Hematopoietic multipotent progenitor cell treated with erythropoietin and hydrocortisone succinate and interleukin-3 and kit ligand, for 15 days (in vitro differentiated cells): ENCODE data around the gene CBX8.
A peak's percentile ranks its signal among the peaks of the same experiment; 100 is the strongest.

Source experiments
- DNase-seq: peaks from one replicate; pipeline ENCODE4 v3.0.0-alpha.2; 2015; ENCODE audit warnings: low spot score

The CBX8 gene

DNA sequence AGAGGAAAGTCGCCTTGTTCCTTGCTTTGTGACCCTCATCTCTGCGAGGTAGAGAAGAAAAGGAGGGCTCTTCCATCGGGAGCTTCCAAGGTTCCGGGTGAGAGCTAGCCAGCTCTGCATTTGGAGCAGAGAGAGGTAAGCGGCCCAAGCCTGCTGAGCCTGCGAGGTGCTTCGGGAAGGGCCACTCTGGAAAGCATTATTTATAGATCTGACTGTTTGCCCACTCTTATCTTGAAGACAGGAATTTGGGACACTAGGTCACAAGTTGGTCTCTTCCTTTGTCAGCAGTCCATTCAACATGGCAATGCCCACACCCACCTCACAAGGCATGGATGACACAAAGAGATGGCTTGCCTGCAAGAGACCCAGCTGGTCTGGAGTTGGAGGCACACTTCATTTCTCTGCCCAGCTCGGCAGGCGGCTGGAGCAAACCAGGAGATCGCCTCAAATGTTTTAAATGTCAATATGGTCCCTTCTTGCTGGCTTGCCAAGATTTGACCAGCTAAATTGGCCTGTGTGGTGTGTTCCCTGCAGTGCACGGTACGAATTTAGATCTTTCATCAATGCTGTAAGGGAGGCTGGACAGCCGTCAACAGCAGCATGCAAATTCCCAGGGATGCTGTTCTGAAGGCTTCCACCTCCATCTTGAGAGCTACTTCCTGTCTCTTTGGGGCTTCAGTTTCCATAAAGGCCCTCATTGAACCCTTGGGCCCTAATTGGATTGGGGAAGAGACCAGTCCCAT lies 22.8 kb upstream of the CBX8 start:
- no peak for DNase-seq

DNA sequence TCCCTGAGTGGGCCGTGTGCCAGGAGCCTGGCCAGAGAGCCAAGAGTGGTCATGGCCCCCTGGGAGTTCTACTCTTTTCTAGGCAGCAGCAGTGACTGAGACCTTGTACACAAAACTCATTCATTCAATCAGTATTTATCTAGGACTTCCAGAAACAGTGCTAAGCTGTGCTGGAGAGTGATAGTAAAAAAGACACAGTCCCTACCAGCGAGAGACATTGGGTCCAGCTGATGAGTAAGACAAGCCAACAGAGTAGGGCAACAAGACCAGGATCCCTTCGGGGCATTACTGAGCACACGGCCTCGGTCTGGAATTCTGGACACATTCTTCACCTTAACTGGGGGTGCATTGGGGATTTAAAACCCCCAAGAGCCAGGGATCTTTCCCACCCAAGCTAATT lies 22.2 kb upstream of the CBX8 start:
- DNase-seq, result no peak

DNA sequence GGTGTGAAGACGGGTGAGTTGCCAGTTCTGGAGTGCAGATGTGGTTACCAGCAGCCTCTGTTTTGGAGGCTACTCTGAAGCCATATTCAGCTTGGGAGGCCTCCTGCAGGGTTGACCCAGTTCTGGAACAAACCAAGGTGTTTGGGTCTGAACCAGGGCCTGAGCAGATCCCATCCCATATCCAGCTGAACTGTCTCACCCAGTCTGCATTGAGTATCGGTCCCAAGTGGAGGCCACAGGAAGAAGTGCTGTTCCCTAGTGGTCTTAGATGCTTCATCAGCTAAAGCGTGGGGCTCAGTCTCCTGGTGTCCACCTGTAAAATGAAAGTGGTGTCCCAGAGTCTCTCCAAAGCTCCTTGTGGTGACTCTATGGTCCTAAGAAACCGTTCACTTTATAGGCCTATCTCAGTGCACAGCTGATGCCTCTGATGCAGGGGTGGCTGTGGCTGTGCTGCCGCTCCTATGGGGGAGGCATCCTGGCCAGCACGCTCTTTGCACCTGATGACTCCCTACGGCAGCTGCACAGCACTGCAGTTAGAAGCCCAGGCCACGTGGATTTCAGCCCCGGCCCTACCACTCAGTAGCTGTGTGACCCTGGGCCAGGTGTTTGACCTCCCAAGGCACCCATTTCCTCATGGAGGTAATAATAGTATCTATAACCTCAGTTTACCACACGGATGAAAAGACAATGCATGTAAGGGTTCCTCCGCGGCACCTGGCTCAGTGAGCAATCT lies 21.3 kb upstream of the CBX8 start:
- no peak for DNase-seq

DNA sequence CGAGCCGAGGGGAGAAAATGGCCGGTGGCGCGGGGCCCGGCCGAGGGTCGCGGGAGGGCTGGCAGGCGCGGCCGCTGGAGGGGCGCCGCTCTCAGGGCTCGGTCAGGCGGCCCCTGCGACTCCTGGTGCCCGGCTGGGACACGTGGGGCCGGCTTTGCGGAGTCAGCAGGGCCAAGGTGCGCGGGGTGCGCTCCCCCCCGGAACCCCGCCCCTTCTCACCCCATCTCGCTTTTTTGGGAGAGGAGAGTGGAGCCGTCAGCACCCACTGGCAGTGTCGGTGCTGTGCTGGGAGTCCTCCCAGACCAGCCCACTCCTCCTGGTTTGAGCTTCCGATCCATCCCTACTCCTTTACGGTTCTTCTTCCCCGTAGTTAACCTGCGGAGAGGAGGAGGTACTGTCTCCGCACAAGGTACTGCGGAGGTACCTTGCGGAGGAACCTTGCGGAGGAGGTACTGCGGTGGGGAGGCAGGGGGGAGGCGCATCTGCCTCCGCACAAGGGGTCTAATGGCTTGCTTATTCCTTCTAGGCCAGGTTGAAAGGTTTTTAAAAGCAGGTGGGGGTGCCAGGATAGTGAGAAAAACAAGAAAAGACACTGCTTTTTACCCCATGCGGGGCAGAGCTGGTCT lies 19.1 kb upstream of the CBX8 start:
- no peak for DNase-seq

DNA sequence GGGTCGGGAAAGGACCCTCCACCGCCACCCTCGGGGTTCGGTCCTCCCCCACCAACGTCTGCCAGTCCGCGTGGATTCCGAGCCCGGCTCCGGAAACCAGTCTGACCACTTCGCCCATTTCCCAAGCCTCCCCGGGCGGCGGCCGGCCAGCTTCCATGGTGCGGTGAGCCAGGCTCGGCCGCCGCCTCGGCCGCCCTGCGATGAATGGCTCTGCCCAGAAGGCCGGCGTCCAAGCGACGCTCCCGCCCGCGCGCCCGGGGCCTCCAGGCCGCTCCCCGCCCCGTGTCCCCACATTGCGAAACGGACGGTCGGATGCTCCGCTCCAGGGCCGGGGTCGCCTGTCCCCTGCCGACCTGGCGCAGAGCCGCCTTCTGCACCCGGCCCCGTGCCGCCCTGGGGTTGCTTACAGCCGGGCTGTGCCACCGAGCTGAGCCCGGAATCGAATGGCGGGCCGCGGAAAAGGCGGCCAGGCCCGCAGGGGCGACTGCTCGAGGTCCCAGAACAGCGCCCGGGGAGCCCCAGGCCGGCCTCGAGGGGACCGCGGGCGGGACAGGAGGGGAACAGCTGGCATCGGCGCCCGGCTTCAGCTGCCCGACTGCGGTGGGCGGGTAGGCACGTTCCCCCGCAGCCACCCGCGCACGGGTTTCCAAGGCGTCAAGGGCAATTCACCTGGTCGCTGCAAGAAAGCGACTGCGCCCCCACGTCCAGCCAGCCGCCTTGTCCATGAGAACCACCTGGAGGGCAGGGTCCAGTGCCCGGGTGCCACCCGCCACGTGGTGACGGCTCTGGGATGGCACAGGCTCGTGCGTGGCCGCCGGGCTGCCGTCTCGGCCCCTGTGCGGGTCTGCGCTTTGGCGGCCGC lies 18.3 kb upstream of the CBX8 start:
- no peak for DNase-seq

DNA sequence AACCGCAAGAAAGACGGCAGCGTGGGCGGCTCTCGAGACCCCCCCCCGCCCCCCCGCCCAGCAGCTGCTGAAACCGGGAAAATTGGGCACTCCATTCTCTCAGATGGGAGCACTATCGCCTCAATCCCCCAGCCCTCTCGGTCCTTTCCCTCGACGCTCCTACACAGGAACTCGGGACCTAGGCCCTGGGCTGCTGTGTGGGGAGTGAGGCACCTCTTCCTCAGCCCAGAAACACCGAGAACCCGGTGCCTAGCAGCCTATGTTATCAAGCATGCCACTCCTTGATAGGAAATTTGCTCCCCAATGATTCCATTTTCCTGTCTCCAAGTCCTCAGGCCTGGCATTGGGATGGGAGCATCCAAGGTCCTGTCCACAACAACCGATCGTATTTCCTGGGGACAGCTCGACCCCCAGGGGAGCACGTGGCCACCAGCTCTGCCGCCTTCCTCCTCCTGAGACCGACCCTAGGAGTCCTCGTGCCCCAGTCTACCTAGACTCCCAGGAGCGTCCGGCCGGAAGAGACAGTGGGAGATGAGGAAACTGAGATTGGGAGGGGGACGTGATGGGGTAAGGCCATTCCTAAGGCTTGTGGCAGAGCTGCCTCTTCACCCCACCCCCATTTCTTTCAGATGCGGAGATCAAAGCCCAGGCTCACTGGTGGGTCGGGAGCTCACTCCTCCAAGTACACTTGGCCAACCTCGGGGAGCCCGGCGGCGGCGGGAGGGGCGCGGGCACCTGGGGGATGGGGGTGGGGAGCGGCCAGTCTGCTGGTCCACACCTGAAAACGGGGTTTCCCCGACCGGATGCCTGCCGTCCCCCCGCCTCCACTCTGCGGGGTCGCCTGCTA lies 17.5 kb upstream of the CBX8 start:
- no peak for DNase-seq

DNA sequence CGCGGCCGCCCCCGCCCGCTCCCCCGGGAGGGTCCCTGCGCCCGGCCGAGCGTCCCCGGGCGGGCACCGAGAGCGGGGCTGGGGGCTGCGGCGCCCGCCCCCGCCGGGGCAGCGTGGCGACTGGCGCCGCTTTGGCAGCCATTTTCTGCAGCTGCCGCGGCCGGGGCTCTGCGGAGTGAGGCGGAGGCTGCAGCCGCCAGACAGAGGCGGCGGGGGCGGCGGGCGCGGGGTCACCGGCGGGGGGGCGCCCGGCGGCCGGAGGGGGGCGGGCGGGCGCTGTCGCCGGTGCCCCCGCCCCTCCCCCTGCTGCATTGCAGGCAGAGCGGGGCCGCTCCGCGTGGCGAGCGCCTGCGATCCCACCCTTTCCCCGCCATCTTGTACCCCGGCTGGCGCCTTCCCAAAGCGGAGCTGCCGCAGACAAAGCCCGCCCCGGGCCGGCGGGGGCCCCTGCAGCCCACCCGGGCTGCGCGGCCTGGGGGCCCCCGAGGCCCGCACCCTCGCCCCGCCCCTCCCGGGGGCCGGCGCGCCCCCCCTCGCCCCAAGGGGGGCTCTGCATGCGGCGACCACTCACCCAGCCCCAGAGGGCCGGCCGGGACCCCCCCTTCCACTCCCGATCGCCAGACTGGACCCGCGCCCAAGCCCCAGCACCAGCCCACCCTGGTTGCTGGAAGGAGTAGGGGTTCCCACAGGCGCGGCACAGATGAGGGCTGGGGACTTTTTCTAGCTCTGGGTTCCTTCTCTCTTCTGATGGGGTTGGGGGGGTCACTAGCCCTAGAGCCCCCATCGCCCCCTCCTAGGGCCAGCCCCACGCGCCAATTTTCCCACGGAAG lies 16.6 kb upstream of the CBX8 start:
- no peak for DNase-seq

DNA sequence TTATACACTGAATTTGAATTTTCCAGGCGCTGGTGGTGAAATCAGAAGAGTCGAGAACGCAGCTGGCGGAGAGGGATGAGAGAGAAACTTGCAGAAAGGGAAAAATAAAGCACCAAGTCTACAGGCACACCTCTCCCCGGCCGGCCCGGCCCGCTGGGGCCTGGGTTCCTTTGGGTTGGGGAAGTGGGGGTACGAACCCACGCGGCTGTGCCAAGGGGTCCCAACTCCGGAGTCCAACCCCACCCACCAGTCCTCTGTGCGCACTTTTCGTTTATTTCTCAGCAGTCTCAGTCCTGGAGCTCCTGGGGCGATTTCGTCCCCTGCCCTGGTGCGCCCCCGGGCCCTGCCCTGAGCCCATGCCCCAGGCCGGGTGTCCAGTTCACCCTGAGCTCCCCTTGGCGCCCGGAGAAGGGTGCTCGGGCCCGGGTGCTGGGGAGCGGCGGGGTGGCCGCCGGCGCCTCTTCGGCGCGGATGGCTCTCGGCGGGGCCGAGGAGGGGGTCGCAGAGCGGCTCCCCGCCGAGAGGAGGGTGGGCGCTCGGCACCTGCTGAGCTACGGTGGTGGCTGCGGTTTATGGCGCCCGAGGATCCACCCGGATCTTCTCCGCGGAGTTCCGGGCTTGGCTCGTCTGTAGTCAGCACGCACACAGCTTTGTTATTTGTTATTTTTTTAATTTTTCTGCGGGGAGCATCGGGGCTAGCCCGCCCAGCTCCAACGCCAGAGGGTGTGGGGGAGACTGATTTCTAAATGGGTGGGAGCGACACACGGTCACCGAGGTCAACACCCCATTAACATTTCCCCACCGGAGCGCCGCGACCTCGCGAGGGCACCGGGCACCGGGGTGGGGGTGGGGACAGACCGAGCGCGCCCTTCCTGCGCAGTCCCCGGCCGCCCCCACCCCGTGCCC lies 15.7 kb upstream of the CBX8 start:
- no peak for DNase-seq

DNA sequence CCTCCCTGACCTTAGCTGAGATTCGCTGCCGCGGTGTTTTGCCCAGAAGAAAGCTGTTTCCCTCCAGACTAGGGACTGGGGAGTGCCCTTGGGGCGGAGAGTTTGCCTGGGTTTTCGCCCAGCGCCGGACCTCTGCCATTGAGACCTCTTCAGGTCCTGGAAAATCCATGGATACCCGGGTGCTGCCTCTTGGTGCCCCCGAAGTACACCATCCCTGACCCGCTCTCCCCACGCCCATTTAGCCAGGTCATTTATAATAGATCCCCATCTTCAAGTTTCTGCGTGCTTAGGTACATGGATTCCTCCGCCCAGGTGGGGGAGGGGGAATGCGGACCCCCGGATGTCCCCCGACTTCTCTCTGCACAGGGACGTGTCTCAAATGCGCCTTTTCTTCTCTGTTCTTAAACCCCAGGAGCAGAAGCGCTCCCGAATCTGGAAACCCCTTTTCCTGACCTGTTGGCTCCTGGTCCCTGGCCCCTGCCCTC lies 15.0 kb upstream of the CBX8 start:
- no peak for DNase-seq

DNA sequence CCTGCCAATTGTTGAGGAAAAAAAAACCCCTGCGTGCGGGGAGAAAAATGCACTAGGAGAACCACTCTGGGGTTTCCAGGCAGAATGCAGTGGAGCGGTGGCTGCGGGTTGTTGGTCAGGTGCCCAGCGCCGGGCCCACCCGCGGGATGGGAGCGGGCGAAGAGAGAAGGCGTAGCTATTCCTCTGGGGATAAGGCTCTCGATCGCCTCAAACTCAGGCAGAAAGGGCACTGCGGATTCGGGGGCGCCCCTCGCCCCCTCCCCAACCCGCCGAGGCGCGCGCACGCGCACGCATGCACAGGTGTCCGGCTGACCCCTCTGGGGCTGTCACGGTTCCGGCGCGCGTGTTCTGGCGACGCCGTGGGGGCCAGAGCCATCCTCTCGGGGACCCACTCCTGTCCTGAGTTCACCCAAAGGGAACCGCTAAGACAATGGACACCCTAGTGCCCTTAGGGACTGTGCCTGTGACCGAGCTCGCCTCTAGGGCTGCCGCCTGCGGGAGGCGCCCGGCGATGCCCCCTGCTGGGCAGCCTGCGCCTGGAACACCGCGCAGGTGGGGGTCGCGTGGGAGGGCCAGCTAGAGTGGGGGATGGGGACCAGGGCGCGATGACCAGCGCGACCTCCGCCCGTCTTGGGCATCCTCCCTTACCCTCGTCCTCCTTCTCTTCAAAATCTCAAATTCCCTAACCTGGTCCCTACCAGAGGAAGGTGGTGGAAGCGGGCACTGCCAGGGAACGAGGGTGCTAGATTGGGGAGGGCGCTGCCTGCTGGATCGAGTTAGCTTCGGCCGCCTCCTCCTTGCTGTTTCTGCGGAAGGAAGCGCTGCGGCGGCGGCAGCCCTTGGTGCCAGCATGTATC lies 14.4 kb upstream of the CBX8 start:
- DNase-seq, result no peak

DNA sequence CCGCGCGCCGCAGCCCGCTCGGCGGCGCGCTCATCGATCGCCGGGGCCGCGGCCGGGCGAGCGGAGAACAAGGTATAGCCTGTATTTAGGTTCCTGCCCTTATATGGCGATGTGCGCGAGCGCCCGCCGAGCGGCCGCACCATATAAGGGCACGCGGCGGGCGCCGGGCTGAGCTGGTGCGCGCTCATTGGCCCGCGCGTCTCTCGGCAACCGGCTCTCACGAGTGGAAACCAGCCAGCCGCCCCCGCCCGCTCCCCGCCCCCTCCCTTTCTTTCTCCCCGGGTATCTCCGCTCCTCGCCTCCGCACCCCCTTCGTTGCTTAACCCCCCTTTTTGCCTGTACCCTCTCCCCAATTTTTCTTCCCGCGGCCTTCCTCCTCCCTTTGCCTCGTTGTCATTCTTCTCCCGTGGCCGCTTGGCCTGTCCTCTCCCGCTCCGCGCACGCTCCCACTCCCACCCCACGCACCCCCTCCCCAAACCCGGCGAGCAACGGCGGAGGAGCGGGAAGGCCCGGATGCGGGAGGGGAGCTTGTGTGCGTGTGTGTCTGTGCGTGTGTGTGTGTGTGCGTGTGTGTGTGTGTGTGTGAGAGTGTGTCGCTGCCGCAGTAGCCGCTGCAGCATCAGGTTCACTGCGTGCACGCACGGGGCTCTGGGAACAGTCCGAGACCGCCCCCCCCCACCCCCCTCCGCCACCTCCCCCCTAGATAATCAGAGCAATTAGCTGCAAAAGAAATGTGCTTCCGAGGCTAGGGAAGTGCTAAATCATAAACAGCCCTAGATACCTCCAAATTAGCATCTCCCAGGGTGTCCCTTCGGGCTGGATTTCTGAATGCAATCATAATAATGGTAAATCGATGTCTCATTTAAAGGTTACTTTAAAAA lies 13.5 kb upstream of the CBX8 start:
- peak; percentile 41 for DNase-seq

DNA sequence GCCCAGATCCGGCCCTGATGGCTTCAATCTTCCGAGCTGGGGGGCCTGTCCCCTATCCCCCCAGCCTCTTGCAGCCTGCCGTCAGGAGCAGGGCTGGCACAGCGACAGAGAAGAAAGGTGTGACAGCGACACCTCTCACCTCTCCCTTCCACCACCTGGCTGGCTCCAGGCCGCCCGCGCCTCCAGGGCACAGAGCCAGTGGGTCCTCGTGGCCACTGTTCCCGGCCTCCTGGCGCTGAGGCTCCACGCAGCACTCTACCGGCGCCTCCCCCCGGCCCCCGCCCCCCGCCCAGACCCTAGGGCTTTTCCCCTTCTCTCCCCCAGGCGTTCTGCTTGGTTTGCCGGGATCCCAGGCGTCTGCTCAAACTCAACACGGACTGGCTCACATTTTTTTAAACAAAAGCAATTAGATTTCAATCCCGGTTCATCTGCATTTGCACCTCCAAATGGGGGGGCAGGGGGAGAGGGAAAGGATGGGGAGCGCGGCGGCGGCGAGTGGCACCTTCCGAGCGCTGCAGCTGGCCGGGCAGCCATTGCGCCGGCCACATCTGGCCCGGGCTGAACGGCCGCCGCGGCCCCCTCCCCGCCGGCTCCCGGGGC lies 12.8 kb upstream of the CBX8 start:
- DNase-seq, result no peak

DNA sequence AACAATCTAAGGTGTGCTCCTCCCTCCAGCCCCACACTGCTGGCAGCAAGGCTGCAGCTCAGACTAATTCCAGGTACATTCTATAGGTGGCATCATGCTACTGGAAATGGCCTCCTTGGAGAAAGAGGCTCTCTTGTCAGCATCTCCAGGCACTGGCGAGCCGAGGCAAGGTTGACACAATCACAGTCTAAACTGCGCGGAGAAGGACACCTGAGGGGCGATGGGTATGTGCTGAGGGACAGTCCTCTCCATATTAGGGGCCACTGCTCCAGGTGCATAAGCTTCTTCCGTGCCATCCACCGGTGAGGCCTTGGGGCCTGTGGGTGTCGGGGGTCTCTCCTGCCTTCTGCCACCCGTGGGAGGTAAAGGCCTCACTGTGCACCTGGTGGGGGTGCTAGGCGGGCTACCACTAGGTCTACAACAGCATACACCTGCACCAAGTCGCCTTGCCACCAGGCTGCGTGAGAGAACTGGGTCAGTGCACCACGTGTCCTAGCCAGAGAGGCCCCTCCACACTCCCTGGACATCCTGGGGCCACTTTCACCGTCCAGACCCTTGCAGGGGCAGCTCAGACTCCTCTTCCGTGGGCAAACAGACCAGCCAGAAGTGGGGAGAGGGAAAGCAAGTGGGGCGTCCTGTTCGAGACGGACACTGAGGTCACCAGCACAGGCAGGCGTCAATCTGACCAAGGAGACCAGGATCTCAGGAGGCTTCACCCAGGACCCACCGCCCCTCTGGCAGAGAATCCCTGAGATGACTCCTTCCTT lies 12.1 kb upstream of the CBX8 start:
- DNase-seq, result no peak

DNA sequence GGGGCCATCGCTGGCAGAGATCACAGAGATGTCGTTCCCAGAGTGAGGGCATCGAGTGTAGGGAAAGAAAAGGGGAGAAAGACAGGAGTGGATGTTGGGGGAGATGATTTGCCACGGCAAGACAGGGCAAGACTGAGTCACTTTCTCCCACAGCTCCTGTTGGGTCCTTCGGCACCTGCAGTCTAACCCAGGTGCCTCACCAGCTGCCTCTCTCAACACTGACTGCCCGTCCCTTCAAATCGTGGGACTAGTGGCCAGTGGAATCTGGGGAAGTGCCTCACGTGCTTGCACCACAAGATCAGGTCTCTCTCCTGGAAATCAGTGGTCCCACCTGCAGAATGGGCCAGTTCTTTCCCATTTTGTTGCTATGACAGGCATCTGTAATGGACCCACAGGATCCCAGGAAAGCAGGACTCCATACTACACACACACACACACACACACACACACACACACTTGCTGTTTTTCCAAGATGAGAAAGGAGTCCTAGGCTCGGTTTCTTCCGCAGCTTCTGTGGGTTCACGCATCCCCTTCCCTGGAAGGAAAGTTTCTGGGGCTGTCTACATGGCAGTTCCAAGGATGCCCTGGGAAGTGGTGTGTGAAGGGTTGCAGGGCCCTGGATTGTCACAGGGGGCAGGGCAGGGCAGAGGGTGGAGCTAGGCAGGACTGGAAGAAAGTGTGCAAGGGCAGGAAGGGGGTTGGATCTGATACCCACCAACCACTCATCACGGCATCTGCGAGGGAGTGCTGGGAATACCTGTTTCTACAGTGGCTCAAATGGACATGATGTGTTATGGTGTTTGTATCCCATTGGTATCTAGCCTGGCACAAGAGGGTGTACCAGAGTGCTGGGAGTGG lies 10.2 kb upstream of the CBX8 start:
- DNase-seq, result no peak

DNA sequence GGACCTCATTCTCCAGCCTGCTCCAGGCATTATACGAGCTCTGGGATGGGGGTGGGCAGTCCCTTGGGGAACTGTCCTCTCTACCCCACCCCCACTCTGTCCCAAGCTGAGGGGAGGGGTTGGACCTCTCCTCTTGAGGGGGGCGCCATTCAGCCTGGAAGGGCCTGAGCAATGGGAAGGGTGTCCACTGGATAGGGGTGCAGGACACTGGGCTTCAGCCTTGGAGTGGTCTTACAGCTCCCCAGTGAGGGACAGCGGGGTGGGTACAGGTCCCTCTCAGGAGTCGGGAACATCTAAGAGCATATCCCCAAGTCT lies 9.5 kb upstream of the CBX8 start:
- no peak for DNase-seq
